Gastroesophageal sphincter (tissue), 4 donors: ENCODE measurements around the gene HAX1. TPM values are rescaled to one million over a fixed set of nuclear protein-coding genes. Genes with fewer than 3 reads are reported as not detected.
A peak's percentile ranks its signal among the peaks of the same experiment; 100 is the strongest.
"Not testable (repeated sequence)": the region's sequence is repeated elsewhere in the genome, so short reads cannot be mapped to it uniquely, and the experiment has no call there.

Experiments
- ATAC-seq: fragments of 150-250 bp; one replicate; pipeline ENCODE4 v1.9.1; 2016; ENCODE audit warnings: mild to moderate bottlenecking, moderate library complexity
- H3K27ac ChIP-seq, 4 donors: fragments of 200-600 bp; sonication (generic) in 3 of 4; 1 replicate in 3 of 4; 2 replicates in 1 of 4; pipeline ENCODE4 v1.5.1; 2016 to 2019
- H3K27me3 ChIP-seq: fragments of 200-600 bp; sonication (generic); one replicate; pipeline ENCODE4 v1.5.1; 2019
- H3K36me3 ChIP-seq, 2 donors: fragments of 200-600 bp; sonication (generic); one replicate each; pipeline ENCODE4 v1.5.1; 2019; ENCODE audit warnings: control low read depth in 1 of 2
- H3K4me1 ChIP-seq, 3 donors: fragments of 200-600 bp; sonication (generic); 1 replicate in 2 of 3; 2 replicates in 1 of 3; pipeline ENCODE4 v1.5.1; 2016 to 2019; ENCODE audit warnings: control low read depth in 2 of 3
- H3K4me3 ChIP-seq, 2 donors: fragments of 200-600 bp; sonication (generic); one replicate each; pipeline ENCODE4 v1.5.1; 2019; ENCODE audit warnings: mild to moderate bottlenecking in 1 of 2, moderate library complexity in 1 of 2
- H3K9me3 ChIP-seq, 3 donors: fragments of 200-600 bp; sonication (generic); one replicate each; pipeline ENCODE4 v1.5.1; 2017 to 2019; ENCODE audit warnings: control low read depth in 2 of 3
- EP300 ChIP-seq: sonication (generic); formaldehyde crosslinking; IDR thresholded peaks from one replicate; pipeline ENCODE4 v1.6.1; 2017; ENCODE audit warnings: antibody characterized with exemption, mild to moderate bottlenecking
- POLR2A ChIP-seq, 2 donors: fragments of 450-650 bp; IDR thresholded peaks; one replicate each; pipeline ENCODE4 v1.6.1; 2017; ENCODE audit warnings: antibody characterized with exemption in 2 of 2, mild to moderate bottlenecking in 2 of 2, moderate library complexity in 1 of 2
- POLR2AphosphoS5 ChIP-seq: sonication (generic); formaldehyde crosslinking; IDR thresholded peaks from one replicate; pipeline ENCODE4 v1.6.1; 2017; ENCODE audit warnings: antibody characterized with exemption
- WGBS, 2 donors: methylation state at CpG; one replicate each; pipeline ENCODE4 v1.1.5; 2018; ENCODE audit warnings: low coverage in 1 of 2; 5-methylcytosine and 5-hydroxymethylcytosine counted together
- total RNA-seq, 4 donors: library from RNA; depleted of rRNA; stranded (reverse); fragments of >200 nt; gene quantifications; one replicate each; pipeline ENCODE4 v1.1.0, GENCODE V29; 2016
- TF ChIP-seq, protein P1 (sequence below), 4 experiments: fragments of 200-600 bp in 2 of 4; fragments of 450-650 bp in 2 of 4; sonication (generic) in 1 of 4; IDR thresholded peaks; one replicate each; pipeline ENCODE4 v1.5.1; 2017 to 2019; ENCODE audit warnings: antibody characterized with exemption in 4 of 4, mild to moderate bottlenecking in 2 of 4, moderate library complexity in 2 of 4

The HAX1 gene
- total RNA-seq: 100 to 1,000 TPM in 3 of 4 donors, 10 to 100 TPM in 1; 86.7 to 128 (median 120) TPM

DNA sequence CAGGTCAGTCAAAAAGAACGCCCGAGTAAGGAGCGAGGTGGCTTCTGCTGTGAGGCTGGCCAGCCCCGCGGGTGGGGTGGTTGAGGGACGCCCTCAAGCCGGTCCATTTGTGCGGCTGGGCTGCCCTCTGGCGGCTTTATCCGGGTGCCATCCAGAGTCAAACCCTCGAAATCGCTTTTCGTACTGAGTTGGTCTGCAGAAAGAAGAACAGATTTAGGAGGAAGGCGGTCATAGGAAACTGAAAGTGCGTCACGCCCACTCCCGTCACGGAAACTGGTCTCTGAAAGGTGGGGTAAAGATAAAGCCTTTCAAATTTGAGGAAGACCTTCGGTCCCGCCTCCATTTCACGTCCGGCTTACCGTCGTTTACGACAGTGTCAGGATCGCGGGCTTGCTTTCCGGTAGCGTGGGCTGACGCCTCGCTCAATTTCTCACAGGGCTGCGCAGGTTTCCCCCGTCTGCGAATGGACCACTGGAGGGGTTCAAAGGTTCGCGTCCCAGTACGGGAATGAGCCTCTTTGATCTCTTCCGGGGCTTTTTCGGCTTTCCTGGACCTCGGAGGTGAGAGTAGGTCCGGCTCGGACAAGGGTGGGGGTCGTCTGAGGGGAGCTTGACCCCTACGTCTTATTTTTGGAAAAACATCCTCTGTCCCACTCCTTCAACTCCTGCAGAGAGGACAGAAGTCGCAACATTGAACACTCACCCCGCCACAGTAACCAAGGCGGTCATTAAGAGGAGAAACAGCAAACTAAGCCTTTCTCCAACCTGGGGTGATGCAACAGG lies at the start of gene HAX1:
Gene HAX1, plus strand, starts transcription at position 413 of the 782 bp plus-strand sequence. Its CDS starts 95 bp downstream, at position 508.
- peak; percentile 89 for TF ChIP-seq POLR2AphosphoS5
- peak; percentile 34 to 66 for TF ChIP-seq POLR2A (IDR thresholded peaks at IDR 0.05)
- TF ChIP-seq EP300: no peak
- TF ChIP-seq, protein P1, sequence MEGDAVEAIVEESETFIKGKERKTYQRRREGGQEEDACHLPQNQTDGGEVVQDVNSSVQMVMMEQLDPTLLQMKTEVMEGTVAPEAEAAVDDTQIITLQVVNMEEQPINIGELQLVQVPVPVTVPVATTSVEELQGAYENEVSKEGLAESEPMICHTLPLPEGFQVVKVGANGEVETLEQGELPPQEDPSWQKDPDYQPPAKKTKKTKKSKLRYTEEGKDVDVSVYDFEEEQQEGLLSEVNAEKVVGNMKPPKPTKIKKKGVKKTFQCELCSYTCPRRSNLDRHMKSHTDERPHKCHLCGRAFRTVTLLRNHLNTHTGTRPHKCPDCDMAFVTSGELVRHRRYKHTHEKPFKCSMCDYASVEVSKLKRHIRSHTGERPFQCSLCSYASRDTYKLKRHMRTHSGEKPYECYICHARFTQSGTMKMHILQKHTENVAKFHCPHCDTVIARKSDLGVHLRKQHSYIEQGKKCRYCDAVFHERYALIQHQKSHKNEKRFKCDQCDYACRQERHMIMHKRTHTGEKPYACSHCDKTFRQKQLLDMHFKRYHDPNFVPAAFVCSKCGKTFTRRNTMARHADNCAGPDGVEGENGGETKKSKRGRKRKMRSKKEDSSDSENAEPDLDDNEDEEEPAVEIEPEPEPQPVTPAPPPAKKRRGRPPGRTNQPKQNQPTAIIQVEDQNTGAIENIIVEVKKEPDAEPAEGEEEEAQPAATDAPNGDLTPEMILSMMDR (IDR thresholded peaks at IDR 0.05): peak in 3 of 4 experiments; percentile 72 to 84 (median 72)
- Histone ChIP-seq H3K27ac (peak within 1 kb of the TSS; percentile 76 to 94 (median 93)), H3K36me3 (peaks cover 0 to 75% of the 10 kb centered on the region in 2 donors), H3K4me3 (peak within 1 kb of the TSS; percentile 89 to 91), H3K9me3 (no peaks in the 10 kb centered on the region), H3K4me1 (peaks cover 0 to 31% (median 7%) of the 10 kb centered on the region in 3 donors), H3K27me3 (no peaks in the 10 kb centered on the region)
- peak; percentile 90 for ATAC-seq
- 0 to 2% methylated on average over 1 to 9 of the region's 47 CpGs for WGBS, 2 donors

DNA sequence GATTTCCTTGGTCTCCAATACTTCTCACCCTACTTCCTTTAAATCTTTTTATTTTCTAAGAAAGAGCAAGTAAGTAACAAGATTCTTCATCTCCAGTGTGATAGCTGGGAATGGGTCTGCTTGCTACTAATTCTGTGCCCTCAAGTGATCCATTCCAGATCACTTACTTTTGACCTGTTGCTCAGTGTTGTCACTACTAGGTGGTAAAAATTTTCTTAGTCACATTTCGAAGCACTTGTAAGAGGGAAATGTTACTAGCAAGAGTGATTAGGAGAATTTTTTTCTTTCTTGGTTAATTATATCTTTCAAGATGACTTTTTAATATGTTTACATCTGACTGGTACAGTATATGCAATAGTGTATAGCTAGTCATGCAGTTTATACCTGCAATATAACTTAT lies 49.5 kb upstream of the HAX1 start:
- no peak for ATAC-seq
- no peak for TF ChIP-seq POLR2AphosphoS5
- no peak for TF ChIP-seq EP300
- TF ChIP-seq, protein P1 (IDR thresholded peaks at IDR 0.05): no peak
- no peak for TF ChIP-seq POLR2A (IDR thresholded peaks at IDR 0.05)
- peaks cover 5 to 65% (median 14%) of the 10 kb centered on the region in 3 donors for H3K4me1 ChIP-seq
- H3K27ac ChIP-seq: peak overlapping the region in 2 of 4 donors; percentile 5 to 98
- H3K4me3 ChIP-seq: no peak overlapping the region
- H3K27me3 ChIP-seq: no peaks in the 10 kb centered on the region
- H3K36me3 ChIP-seq: peaks cover 0 to 38% of the 10 kb centered on the region in 2 donors
- no peaks in the 10 kb centered on the region for H3K9me3 ChIP-seq
- 67 to 93% methylated on average over 1 of the region's 1 CpG for WGBS, 2 donors

DNA sequence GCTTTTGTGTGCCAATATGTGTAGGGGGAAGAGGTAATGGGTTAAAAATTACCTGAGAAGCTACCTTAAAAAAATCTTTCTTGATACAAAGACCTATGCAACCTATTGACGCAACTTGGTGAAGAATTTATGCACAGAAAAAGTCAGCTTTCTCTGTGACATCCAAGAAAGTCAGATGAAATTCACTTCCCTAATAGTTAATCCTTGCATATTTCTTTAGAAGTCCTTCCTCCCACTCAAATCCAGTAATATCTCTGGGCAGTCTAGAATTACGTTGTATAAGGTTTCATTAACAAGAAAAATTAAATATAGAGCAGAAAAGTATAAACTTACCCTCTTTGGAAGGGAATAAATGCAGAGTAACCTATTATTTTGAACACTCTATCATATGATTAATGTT lies 48.8 kb upstream of the HAX1 start:
- Histone ChIP-seq H3K4me1 (peaks cover 5 to 58% (median 10%) of the 10 kb centered on the region in 3 donors), H3K27ac (peak overlapping the region in 2 of 4 donors; percentile 5 to 17), H3K27me3 (no peaks in the 10 kb centered on the region), H3K9me3 (no peaks in the 10 kb centered on the region), H3K36me3 (peaks cover 4 to 38% of the 10 kb centered on the region in 2 donors), H3K4me3 (no peak overlapping the region)
- WGBS, 2 donors: 25 to 37% methylated on average over 2 of the region's 2 CpGs
- no peak for ATAC-seq
- TF ChIP-seq POLR2A (IDR thresholded peaks at IDR 0.05) (no peak), EP300 (no peak), POLR2AphosphoS5 (no peak)
- TF ChIP-seq, protein P1 (IDR thresholded peaks at IDR 0.05): no peak

DNA sequence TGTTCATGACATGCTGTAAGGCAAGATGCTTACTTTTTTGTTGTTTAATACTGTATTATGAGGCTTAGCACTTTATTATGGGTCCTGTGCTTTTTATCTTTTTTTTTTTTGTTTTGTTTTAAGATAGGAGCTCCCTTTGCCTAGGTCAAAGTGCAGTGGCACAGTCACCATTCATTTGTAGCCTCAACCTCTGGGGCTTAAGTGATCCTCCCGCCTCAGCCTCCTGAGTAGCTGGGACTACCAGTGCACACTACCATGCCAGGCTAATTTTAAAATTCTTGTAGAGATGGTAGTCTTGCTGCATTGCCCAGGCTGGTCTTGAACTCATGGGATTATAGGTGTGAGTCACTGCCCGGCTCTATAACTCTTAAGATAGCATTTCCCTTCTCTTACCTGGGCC lies 47.1 kb upstream of the HAX1 start:
- Histone ChIP-seq H3K4me1 (peaks cover 0 to 46% (median 2%) of the 10 kb centered on the region in 3 donors), H3K36me3 (peaks cover 9 to 51% of the 10 kb centered on the region in 2 donors), H3K27me3 (no peaks in the 10 kb centered on the region), H3K4me3 (no peak overlapping the region), H3K27ac (no peak overlapping the region), H3K9me3 (no peaks in the 10 kb centered on the region)
- WGBS, 2 donors: 100% methylated on average over 2 of the region's 2 CpGs
- ATAC-seq: no peak
- TF ChIP-seq EP300 (no peak), POLR2AphosphoS5 (no peak), POLR2A (IDR thresholded peaks at IDR 0.05) (no peak)
- TF ChIP-seq, protein P1 (IDR thresholded peaks at IDR 0.05): no peak

DNA sequence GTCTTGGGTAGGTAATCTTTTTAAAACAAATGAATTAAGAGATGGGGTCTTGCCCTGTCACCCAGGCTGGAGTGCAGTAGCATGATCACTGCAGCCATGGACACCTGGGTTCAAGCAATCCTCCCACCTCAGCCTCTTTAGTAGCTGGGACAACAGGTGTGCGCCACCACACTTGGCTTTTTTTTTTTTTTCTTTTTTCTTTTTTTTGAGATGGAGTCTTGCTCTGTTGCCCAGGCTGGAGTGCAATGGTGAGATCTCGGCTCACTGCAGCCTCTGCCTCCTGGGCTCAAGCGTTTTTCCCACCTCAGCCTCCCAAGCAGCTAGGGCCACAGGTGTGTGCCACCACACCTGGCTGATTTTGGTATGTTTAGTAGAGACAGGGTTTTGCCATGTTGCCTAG lies 41.3 kb upstream of the HAX1 start:
- not testable (repeated sequence) for H3K27me3 ChIP-seq, H3K27ac ChIP-seq, H3K4me3 ChIP-seq, H3K4me1 ChIP-seq, H3K9me3 ChIP-seq, ATAC-seq
- peaks cover 9 to 98% of the 10 kb centered on the region in 2 donors for H3K36me3 ChIP-seq
- 90% methylated on average over 2 of the region's 3 CpGs; no CpG with 5 or more reads in 1 of the 2 donors for WGBS, 2 donors

DNA sequence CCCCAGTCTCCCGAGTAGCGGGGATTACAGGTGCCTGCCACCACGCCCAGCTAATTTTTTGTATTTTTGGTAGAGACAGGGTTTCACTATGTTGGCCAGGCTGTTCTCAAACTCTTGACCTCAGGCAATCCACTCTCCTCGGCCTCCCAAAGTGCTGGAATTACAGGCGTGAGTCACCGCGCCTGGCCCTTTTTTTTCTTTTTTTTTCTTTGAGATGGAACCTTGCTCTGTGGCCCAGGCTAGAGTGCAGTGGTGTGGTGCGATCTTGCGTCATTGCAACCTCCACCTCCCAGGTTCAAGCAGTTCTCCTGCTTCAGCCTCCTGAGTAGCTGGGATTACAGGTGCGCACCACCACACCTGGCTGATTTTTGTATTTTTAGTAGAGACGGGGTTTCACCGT lies 39.3 kb upstream of the HAX1 start:
- H3K4me3 ChIP-seq, H3K27me3 ChIP-seq, H3K4me1 ChIP-seq, H3K9me3 ChIP-seq, ATAC-seq, H3K27ac ChIP-seq: not testable (repeated sequence)
- H3K36me3 ChIP-seq: peaks cover 9 to 100% of the 10 kb centered on the region in 2 donors
- 91 to 97% methylated on average over 4 to 5 of the region's 12 CpGs for WGBS, 2 donors
